GM19240 (cell line): ENCODE data around the gene POLE3.
"Not testable (repeated sequence)": the region's sequence is repeated elsewhere in the genome, so short reads cannot be mapped to it uniquely, and the experiment has no call there.

Experiments used
- DNase-seq: peaks from one replicate; pipeline ENCODE4 v3.0.0; 2011; ENCODE audit warnings: low spot score; ENCODE audit not compliant: insufficient read length

POLE3 gene, protein sequence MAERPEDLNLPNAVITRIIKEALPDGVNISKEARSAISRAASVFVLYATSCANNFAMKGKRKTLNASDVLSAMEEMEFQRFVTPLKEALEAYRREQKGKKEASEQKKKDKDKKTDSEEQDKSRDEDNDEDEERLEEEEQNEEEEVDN

DNA sequence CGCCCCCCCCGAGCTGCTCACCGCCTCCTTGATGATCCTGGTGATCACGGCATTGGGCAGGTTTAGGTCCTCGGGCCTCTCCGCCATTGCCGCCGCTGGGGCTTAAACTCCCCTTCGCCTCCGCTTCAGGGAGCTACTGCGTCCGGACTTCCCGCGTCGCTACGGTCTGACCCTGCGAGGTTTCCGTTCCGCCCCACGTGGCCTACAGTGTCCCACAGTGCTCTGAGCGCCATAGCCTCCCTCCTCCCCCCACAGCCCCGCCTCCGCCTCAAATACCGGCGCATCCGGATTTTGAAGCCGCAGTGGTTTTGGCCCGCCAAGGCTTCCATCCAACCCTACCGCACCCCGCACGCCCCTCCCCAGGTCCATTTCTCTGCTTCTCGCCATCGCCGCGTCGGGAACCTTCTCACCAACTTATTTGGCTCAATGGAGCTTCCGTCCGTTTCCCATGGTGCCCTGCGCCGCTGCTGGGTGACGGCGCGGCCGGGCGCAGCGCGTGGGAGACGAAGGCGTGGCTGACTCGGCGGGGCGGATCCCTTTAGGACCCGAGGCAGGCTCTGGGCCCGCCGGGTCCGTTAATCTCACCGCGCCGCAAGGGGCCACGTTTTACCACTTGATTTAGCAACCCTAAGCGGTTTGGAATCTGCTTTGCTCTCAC is at the start of gene POLE3, which contains the start of gene C9orf43:
Gene POLE3 (minus strand): TSS at position 469 of the 658 bp plus-strand sequence. CDS start 382 bp downstream, at position 87.
Gene C9orf43 (plus strand): TSS at position 541 of the 658 bp plus-strand sequence. CDS start 2,747 bp downstream, outside the sequence.
- peak; percentile 51 for DNase-seq

DNA sequence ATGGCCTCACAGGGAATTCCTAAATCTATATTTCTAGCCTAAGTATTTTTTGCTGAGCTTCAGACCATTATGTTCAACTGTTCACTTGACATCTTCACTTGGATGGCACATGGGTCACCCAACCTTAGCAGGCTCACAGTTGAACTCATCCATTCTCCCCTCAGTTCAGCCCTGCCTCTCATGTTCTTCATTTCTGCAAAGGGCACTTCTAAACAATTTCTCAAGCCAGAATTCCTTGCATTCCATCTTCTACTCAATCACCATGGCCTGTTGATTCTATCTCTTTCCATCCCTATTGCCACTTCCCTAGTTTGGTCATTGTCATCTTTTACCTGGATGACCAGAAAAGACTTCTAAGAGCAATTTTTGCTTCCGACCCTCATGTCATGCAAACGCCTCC is 45.8 kb upstream of the POLE3 start:
- no peak for DNase-seq

DNA sequence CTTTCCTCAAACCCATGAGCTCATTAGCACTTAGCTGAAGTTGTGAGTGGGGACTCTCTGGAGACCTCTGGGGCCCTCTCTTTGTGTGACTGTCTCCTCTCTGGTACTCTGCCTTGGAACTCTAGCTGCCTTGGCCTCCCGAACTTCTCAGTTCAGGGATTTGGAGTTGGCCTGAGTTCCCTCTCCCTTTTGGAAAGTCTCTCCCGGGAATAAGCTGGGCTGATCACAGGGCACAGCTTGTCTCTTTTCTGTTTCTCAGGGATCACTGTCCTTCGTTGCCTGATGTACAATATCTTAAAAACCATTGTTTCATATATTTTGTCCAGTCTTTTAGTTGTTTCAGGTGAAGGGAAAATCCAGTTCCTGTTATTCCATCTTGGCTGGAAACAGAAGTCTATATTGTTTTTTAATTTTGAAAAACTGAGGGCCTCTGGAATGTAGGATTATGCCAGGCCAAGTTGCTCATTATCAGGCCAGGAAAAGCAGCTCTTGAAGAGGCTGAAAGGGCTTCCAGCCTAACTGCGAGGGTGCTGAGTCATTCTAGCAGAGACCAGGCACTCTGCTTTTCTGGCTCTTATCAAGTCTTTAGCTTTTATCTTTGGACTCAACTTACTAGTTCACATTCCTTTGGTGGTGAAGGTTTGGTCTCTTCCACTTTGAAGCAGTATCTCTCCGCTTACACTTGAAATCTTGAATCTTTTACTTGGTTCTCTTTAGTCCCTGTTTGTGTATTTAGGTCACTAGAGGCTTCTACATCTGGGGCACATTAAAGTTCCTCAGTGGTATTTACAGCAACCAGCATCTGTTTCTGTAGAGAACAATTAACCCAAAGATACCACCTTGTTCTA is 44.7 kb upstream of the POLE3 start:
- DNase-seq: no peak

DNA sequence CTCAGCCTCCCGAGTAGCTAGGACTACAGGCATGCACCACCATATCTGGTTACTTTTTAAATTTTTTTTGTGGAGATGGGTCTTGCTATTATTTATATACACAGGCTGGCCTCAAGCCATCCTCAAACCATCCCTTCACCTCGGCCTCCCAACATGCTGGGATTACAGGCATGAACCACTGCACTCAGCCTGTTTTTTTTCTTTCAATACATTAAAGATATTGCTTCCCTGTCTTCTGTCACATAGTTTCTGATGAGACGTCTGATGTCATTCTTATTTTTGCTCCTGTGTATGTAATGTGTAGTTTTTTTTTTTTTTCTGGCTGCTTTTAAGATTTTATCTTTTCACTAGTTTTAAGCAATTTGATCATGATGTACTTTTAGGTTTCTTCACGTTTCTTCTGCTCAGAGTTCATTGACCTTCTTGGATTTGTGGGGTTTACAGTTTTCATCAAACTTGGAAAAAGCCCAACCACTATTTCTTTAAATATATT is 41.7 kb upstream of the POLE3 start:
- no peak for DNase-seq

DNA sequence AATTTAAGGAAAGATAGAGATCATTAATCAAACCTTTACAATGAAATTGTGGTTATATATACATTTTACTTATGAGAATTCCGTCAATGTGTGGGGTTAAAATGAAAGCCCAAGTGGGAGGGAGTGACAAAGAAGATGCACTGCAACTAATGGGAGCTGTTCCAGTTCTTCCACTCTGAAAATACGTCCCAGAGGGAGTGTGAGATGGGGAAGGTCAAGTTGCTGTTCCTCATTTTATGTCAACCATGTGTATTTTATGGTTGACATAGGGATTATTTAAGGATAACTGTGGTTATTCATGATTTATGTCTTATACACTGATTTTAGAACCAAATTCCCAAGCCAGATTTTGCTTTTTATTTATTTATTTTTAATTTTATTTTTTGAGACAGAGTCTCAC is 38.9 kb upstream of the POLE3 start:
- DNase-seq: no peak

DNA sequence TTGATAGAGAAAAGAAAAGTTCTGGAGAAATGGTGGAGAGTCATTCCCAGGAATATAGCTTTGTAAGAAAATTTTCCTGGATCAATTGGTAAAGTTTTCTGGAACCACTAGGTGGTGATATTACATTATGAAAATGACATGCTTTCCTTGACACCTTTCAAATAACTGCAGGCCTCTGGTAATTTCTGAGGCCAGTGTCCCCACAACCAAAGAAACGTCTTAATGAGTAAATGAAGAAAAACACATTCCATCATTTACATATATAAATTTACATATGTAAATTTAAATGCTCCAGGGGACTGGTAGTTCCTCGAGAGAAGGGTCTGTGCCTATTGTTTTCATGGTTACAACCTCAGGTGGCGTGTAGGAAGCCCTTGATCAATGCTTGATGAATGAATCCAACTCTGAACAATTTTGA is 35.9 kb upstream of the POLE3 start:
- DNase-seq: peak; percentile 45

DNA sequence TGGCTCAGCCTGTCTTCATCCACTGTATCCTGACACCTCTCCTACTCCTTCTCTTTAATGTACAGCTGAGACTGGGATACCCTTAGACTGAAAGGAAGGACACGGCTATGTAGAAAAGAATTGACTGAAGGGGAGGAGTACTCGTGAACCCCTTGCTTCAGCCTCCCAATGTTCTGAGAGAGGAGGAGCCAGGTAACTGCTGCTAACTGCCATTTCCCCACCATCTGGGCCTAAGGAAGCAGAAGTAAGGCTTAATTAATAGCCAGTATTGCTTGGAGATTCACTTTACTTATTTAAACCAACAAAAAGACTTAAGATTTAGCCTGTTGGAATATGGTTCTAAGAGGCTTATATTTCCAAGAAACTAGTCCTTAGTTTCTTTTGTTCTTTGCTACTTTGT is 34.3 kb upstream of the POLE3 start:
- no peak for DNase-seq

DNA sequence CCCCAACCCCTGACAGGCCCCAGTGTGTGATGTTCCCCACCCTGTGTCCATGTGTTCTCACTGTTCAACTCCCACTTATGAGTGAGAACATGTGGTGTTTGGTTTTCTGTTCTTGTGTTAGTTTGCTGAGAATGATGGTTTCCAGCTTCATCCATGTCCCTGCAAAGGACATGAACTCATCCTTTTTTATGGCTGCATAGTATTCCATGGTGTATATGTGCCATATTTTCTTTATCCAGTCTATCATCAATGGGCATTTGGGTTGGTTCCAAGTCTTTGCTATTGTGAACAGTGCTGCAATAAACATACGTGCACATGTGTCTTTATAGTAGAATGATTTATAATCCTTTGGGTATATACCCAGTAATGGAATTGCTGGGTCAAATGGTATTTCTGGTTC is 27.2 kb upstream of the POLE3 start:
- DNase-seq: not testable (repeated sequence)

DNA sequence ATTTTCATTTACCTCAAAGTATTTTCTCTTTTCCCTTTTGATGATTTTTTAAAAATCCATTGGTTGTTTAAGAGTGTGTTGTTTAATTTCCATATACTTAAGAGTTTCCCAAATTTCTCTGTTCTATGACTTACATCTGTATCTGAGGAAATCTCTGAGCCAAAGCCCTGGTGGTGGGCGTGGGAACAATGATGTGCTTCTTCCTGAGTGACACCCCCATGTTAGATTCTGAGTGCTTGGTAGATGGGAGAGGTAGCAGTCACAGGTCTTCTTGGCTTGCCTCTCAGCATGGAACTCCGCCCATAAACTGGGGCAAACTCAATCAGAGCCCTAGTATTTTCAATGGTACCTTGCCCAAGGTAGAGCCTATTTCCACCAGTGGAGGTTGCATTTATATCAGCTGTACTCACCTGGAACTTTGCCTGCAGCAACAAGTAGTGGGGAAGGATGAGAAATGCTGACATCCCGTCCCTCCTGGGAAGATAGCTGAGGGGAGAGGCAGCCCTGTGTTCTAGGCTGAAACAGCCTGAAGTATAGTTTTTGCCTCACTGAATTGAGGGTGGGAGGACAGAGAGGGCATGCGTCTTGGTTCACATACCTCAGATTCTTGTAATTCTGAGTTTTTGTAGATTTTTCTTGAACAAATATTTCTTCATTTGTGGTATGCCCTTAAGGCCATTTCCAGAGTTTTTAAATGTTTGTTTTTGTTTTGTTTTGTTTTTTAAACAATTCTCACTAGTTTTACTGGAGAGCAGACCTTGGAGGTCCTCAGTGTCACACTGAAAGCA is 26.4 kb upstream of the POLE3 start:
- DNase-seq: no peak

DNA sequence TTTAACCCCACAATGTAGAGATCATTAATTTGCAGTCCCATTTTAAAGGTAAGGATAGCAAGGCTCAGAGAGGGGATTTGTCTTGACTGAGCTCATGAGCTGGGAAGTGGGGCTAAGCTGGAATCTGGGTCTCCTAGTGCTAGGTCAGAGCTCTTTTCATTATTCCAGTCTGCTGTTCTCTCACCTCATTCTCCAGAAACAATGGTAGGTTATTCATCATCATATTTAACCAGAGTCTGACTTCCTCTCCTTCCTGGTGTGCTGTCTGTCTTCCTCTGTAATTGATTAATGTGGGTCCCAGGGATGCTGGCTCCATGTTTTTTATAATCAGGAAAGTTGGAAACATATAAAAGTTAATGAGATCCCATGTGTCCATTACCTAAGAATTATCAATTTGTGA is 20.7 kb upstream of the POLE3 start:
- DNase-seq: no peak

DNA sequence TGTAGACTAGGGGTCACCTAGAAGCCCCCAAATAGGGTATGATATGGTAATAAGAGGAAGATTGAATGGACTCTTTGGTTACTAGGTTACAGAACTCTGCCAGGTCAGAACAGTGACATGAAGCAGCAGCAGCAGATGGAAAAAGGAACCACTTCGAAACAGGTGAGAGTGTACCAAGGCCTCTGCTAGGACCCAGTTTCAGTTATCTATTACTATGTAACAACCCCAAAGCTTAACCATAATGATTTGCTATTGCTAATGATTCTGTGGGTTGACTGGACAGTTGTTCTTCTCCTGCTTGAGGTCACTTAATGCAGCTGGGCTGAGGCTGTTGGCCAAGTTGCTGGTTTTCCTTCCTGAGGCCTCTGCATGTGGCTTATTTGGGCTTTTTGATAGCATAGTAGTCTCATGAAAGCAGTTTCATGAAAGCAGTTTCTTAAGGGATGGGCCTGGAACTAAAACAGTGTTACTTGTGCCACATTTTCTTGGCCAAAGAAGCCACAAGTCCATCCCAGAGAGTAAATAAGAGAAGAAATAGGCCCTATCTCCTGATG is 17.7 kb upstream of the POLE3 start:
- DNase-seq: no peak

DNA sequence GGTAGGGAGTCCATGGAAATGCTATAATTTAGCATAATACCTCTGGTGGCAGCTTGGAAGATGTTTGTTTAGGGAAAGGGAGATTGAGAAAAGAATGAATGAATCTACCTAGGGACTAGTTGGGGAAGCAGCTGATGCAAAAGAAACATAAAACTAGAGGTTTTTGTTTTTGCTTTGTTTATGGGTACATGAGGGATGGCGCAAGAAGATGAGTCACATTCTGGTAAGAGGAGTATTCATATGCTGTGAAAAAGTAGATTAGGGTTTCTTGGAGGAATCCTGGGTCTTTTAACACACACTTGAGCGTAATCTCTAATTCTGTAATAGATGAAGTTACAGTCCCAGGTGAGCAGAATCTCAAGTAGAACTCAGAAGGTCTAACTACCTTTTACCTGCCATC is 17.2 kb upstream of the POLE3 start:
- DNase-seq: no peak

DNA sequence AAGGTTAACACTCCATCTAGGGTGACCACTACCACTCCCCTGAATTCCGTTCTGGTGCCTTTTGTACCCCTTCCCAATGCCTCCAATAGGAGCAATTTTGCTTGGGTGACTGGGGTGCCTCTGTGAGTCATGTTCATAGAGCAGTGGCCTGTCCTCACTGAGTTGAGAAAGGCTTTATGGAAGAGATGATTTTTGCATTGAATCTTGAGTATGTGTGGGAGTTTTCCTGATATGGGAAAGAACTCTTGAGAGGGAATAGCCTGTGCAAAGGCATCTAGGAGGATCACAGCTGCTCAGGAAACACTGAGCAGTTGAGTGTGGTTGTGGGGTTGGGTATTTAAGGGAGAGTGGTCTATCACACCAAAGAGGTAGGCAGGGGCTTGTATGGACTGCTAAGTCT is 16.2 kb upstream of the POLE3 start:
- DNase-seq: no peak

DNA sequence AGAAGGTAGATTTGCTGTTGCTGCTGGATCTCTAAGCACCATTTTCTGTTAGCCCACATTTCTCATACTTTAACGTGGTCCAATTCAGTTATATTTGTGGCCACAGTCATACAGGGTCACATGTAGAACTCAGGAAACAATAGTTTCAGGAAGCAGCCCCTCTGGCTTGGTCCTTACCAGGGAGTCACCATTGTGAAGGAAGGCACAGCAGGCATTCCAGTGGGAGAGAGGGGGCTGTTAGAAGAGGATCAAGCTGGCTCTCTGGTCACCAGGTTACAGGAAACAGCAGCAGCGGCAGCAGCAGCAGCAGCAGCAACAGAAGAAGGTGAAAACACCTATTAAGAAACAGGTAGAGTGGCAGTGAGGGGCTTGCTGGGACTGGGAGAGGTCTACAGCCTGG is 14.6 kb upstream of the POLE3 start:
- DNase-seq: no peak

DNA sequence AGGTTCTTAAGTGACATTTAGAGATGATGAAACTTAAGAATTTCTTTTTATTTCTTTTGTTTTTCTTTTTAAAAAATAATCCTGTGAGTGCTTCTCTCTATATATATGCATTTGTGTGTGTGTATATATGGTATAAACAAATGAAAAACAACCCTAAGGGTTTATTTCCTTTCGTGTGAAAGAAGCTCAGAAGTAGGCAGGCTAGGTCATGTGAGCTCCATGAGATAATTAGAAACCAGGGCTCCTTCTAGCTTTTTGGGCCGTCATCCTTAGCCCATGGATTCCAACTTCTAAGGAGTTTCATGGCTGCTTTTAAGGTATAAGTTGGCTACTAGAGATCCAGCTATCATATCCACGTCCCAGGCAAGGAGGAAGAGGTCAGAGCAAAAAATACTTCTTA is 11.3 kb upstream of the POLE3 start:
- DNase-seq: no peak

DNA sequence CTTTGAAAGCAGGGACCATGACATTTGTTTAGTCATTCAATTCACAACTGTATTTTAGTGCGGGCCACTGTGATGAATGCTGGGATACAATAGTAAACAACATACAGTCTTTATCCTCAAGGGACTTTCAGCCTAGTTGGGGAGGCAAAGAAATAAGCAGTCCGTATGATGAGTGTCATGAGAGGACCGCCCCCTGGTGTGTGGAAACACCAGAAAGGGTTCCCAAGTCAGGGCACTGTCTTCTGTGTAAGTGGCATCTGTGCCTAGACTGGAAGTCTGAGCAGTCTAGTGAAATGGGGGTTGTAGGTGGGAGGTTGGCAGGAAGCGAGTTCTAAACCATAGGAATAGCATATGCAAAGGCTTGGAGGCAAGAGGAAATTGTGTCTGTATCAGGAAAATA is 6.9 kb upstream of the POLE3 start:
- DNase-seq: no peak

DNA sequence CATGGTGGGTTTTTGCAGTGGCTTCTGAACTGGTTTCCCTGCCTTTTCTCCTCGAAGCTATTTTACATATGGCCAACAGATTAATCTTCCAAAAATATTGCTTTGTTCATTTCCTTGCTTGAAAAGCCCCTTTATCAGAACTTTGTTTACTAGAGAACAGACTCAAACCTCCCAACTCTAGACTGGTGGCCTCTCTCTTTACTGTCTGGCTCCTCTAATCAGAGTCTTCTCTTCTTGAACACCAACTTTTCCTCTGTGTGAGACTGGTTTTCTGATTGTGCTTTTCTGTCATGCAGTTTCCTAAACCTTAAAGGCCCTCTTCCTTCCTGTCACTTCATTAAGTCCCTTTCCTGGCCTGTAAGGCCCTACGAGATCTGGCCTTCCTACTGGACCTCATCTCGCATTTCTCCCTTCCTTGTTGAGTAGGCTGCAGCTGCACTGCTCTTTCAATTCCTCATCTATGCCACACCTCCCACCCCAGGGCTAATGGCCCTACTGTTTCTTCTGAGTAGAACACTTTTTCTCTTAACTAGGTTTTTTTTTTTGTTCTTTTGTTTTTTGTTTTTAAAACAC is 5.8 kb upstream of the POLE3 start:
- DNase-seq: peak; percentile 45

DNA sequence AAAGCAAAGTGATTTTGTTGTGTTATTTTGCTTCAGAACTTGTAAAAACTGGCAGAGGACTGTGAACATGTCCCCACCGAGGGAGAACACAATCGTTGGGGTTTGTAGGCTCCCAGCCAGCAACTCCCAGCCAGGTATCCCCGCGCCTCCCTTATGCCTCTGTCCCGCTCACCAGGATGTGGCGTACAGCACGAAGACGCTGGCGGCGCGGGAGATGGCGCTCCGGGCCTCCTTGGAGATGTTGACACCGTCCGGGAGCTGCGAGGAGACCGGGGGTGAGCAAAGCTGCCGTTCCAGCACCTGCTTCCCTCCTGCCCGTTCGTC is 630 bp downstream of the POLE3 start:
- no peak for DNase-seq

DNA sequence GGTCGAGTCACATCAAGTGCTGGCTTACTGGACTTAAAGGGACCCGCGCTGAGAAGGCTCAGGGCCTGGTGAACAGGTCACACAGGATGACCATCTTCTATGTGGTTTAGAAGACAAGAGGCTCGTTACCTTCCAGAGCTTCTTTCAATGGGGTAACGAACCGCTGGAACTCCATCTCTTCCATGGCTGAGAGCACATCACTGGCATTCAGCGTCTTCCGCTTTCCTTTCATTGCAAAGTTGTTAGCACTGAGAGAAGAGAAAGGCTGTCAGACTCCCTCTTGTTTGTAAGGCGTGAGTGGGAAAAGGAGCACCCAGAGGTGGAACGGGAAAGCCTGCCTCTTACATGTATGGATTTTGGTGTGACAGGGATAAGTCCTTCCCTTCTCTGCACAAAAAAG is 994 bp downstream of the POLE3 start:
- DNase-seq: no peak

DNA sequence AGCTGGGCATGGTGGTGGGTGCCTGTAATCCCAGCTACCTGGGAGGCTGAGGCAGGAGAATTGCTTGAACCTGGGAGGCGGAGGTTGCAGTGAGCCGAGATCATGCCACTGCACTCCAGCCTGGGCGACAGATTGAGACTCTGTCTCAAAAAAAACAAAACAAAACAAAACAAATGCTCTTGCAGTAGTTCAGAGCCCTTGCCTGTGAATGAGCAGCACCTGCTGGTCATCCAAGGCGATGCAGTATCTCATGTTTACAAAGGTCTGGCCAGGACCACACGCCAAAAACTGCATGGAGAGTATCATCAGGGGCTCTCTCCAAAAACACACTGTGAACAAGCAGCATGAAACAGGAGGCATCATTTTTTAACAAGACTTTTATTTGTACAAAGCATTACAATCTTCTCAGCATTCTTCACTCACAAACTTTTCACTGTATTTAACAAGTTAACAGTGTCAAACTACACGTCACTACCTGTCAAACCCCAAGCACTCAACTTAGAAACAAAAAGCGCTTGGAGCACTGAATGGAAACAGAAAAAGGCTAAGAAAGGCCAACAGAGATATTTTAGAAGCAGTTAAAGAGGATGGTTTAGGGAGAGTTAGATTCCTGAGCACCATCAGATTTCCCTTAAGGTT is 3.5 kb downstream of the POLE3 start:
- not testable (repeated sequence) for DNase-seq
